Left lung (tissue), 10 donors: ENCODE measurements around the gene ESRRG. TPM values are rescaled to one million over a fixed set of nuclear protein-coding genes. Genes with fewer than 3 reads are reported as not detected.

ENCODE experiments used
- ATAC-seq: fragments of 200-7000 bp; cut with Tn5 transposase; one replicate; pipeline ENCODE4 v1.9.1; 2020; ENCODE audit warnings: moderate library complexity
- DNase-seq, 4 donors: peaks; one replicate each; pipeline ENCODE4 v3.0.0-alpha.2; 2013 to 2020
- H3K27ac ChIP-seq, 2 donors: fragments of 200-600 bp; sonication (generic) in 1 of 2; one replicate each; pipeline versions ENCODE4 v1.5.0 to v1.8.0; 2020 to 2021
- H3K27me3 ChIP-seq, 2 donors: fragments of 200-600 bp; sonication (generic) in 1 of 2; one replicate each; pipeline versions ENCODE4 v1.5.0 to v1.8.0; 2020 to 2021
- H3K36me3 ChIP-seq, 2 donors: fragments of 200-600 bp; sonication (generic) in 1 of 2; one replicate each; pipeline versions ENCODE4 v1.5.0 to v1.8.0; 2020 to 2021
- H3K4me1 ChIP-seq, 2 donors: fragments of 200-600 bp; one replicate each; pipeline ENCODE4 v1.8.0; 2021
- H3K4me3 ChIP-seq, 2 donors: fragments of 200-600 bp; sonication (generic) in 1 of 2; one replicate each; pipeline versions ENCODE4 v1.5.0 to v1.8.0; 2020 to 2021; ENCODE audit warnings: mild to moderate bottlenecking in 1 of 2
- H3K9me3 ChIP-seq, 2 donors: fragments of 200-600 bp; sonication (generic) in 1 of 2; one replicate each; pipeline versions ENCODE4 v1.5.0 to v1.8.0; 2020 to 2021
- CTCF ChIP-seq, 2 donors: fragments of 200-600 bp; sonication (generic) in 1 of 2; IDR thresholded peaks; one replicate each; pipeline versions ENCODE4 v1.5.0 to v1.8.0; 2021; ENCODE audit warnings: antibody characterized with exemption in 2 of 2
- intact Hi-C, 2 donors: fragments of 100-400 bp; cut with DNase I; formaldehyde crosslinking; loops; one replicate each; pipeline versions ENCODE4 v1.11.2 to v1.14.2; 2022
- polyA plus RNA-seq, 6 donors: library from polyadenylated mRNA; unstranded; fragments of 120-200 nt; gene quantifications; one replicate each; pipeline ENCODE4 v1.2.1, GENCODE V29; 2013; ENCODE audit not compliant: insufficient read length in 6 of 6
- total RNA-seq, 2 donors: library from RNA; stranded (reverse); fragmentation: NEBNext Ultra II Directional; extraction: Animal tissue kit (Norgen Biotek cat#: 25700); gene quantifications; one replicate each; pipeline ENCODE4 v1.2.1, GENCODE V29; 2021
- donor health status: DM: no; HTN: yes; CAD: no.
- donor health status: DM: no; HTN: no; CAD: no.

The ESRRG gene
- total and polyA plus RNA-seq, 8 donors: 0.29 to 2.3 (median 1.5) TPM

- intact Hi-C loops: no loop called here
- no peaks in the 10 kb centered on the region for H3K36me3 ChIP-seq
- H3K9me3 ChIP-seq: no peaks in the 10 kb centered on the region
- H3K27ac ChIP-seq: no peak overlapping the region
- TF ChIP-seq CTCF (IDR thresholded peaks at IDR 0.05): no peak
- no peaks in the 10 kb centered on the region for H3K27me3 ChIP-seq
- ATAC-seq (no peak), DNase-seq (no peak)
- H3K4me1 ChIP-seq: no peaks in the 10 kb centered on the region
- no peak overlapping the region for H3K4me3 ChIP-seq
These were observed 40.5 kb downstream of the ESRRG start for GRCh38 chr1:216682752-216683151.

- DNase-seq (no peak), ATAC-seq (no peak)
- no peaks in the 10 kb centered on the region for H3K9me3 ChIP-seq
- no peaks in the 10 kb centered on the region for H3K27me3 ChIP-seq
- no peaks in the 10 kb centered on the region for H3K36me3 ChIP-seq
- intact Hi-C loops: no loop called here
- no peak overlapping the region for H3K27ac ChIP-seq
- no peak for TF ChIP-seq CTCF (IDR thresholded peaks at IDR 0.05)
- H3K4me1 ChIP-seq: no peaks in the 10 kb centered on the region
- no peak overlapping the region for H3K4me3 ChIP-seq
These were observed 44.1 kb downstream of the ESRRG start for GRCh38 chr1:216679108-216679507.

DNA sequence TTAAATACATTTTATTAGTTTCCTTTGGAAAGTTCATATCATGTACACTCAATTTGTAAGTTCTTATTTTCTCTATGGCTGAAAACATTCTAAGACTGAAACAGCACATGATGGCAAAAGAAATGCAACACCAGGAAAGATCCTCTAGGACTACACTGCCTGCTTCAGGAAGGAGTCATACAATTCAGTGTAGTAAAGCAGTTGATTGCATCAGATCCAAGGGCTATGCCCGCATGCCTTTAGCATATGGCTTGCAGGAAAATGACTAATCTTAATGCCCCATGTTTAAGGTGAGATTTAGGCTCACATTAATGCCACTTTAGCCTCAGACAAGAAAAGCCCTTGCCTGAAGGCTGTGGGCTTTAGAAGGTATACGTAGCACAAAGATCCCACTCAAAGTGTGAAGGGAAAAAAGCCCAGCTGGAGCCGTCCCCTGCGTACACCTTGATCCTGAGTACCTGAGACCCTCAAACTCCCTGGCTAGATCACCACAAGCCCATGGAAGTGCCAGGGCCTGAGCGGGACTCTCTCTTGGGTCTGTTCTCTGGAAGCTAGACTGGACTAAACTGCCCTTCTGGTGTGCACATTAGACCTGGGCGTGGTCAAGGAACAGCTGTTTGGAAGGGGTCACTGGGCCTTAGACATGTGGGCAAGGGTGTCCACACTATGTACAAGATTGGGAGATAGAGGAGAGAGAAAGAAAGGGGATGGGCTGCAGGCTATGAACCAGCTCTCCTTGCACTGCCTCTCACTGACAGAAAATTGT is 52.9 kb downstream of the ESRRG start:
- no peak overlapping the region for H3K27ac ChIP-seq
- intact Hi-C loops: no loop called here
- H3K36me3 ChIP-seq: no peaks in the 10 kb centered on the region
- H3K4me1 ChIP-seq: no peaks in the 10 kb centered on the region
- DNase-seq (no peak), ATAC-seq (no peak)
- H3K4me3 ChIP-seq: no peak overlapping the region
- no peaks in the 10 kb centered on the region for H3K27me3 ChIP-seq
- no peaks in the 10 kb centered on the region for H3K9me3 ChIP-seq
- no peak for TF ChIP-seq CTCF (IDR thresholded peaks at IDR 0.05)

DNA sequence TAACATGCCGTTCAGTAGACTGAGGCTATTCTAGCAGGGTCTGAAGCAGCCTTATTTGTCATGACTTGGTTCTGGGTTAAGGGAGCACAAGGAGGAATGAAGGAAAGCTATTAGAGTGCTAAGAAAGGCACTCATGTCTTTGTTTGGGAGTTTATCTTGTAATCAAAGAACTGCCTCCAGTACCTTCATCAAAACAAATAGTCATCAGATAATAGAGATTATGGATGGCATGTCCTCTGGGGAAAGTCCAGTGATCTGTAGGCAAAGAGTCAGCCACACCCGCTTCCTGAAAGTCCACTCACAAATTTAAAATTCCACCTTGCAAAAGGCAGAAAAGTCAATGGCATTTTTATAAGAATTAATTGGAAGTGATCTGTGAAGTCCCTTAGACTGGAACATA is 56.8 kb downstream of the ESRRG start:
- intact Hi-C loops: no loop called here
- ATAC-seq (no peak), DNase-seq (no peak)
- no peak overlapping the region for H3K4me3 ChIP-seq
- H3K27me3 ChIP-seq: no peaks in the 10 kb centered on the region
- no peaks in the 10 kb centered on the region for H3K4me1 ChIP-seq
- no peaks in the 10 kb centered on the region for H3K9me3 ChIP-seq
- no peak overlapping the region for H3K27ac ChIP-seq
- TF ChIP-seq CTCF (IDR thresholded peaks at IDR 0.05): no peak
- H3K36me3 ChIP-seq: no peaks in the 10 kb centered on the region

GRCh38 chr1:216665856-216666255 is 57.4 kb downstream of the ESRRG start:
- H3K27ac ChIP-seq: no peak overlapping the region
- TF ChIP-seq CTCF (IDR thresholded peaks at IDR 0.05): no peak
- intact Hi-C loops: no loop called here

More at GRCh38 chr1:216665856-216666255, 57.4 kb downstream of the ESRRG start:
- Histone ChIP-seq H3K4me3 (no peak overlapping the region), H3K4me1 (no peaks in the 10 kb centered on the region), H3K9me3 (no peaks in the 10 kb centered on the region), H3K36me3 (no peaks in the 10 kb centered on the region), H3K27me3 (no peaks in the 10 kb centered on the region)
- no peak for DNase-seq
- no peak for ATAC-seq
